DND-41 (cell line): Measurements from ENCODE around the gene ARNT2.

Experiments
- EZH2 ChIP-seq: IDR thresholded peaks from 3 replicates; pipeline ENCODE4 v1.6.1; 2012; ENCODE audit warnings: borderline replicate concordance, low read depth, mild to moderate bottlenecking, moderate library complexity, low read length, inconsistent platforms; ENCODE audit not compliant: severe bottlenecking
- TF ChIP-seq, protein P1 (sequence below): IDR thresholded peaks from 2 replicates; pipeline ENCODE4 v1.5.1; 2012; ENCODE audit warnings: borderline replicate concordance, low read length, moderate library complexity, mild to moderate bottlenecking; ENCODE audit not compliant: poor library complexity, severe bottlenecking; ENCODE audit errors: extremely low read depth

DNA sequence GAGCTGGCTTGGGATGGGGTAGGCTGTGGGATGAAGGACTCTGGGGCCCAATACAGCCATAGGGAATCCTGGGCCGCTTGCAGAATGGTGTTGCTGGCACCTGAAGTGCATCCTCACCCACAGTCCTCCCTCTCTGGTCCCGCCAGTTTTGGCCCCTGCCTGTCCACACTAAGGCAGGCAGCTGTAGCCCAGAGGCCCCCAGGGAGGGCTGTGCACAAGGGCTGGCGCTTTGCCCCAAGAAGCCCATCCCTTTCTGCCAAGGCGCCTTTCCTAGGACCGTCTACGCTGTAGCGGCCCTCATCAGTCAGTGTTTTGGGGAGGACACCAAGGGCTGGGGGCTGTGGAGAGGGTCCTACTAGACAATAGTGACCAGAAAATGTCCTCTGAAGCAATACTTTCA, 174.7 kb downstream of the ARNT2 start:
- TF ChIP-seq, protein P1, sequence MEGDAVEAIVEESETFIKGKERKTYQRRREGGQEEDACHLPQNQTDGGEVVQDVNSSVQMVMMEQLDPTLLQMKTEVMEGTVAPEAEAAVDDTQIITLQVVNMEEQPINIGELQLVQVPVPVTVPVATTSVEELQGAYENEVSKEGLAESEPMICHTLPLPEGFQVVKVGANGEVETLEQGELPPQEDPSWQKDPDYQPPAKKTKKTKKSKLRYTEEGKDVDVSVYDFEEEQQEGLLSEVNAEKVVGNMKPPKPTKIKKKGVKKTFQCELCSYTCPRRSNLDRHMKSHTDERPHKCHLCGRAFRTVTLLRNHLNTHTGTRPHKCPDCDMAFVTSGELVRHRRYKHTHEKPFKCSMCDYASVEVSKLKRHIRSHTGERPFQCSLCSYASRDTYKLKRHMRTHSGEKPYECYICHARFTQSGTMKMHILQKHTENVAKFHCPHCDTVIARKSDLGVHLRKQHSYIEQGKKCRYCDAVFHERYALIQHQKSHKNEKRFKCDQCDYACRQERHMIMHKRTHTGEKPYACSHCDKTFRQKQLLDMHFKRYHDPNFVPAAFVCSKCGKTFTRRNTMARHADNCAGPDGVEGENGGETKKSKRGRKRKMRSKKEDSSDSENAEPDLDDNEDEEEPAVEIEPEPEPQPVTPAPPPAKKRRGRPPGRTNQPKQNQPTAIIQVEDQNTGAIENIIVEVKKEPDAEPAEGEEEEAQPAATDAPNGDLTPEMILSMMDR: no peak
- TF ChIP-seq EZH2: no peak
